Motor neuron (in vitro differentiated cells): ENCODE results near the gene PTGR3. TPM values are rescaled to one million over a fixed set of nuclear protein-coding genes. Genes with fewer than 3 reads are reported as not detected.

ENCODE experiments used
- ATAC-seq, 8 experiments: fragments of 200-7000 bp; cut with Tn5 transposase; replicated peaks in 6 of 8; 2 replicates each; pipeline ENCODE4 v1.8.0; 2021; ENCODE audit warnings: mild to moderate bottlenecking in 8 of 8, moderate library complexity in 8 of 8
- H3K27ac ChIP-seq, 2 donors: fragments of 250-450 bp; sonication (Bioruptor Pico); 2 replicates each; pipeline ENCODE4 v1.9.0; 2021; ENCODE audit warnings: antibody characterized with exemption in 2 of 2, mild to moderate bottlenecking in 2 of 2, moderate library complexity in 1 of 2
- H3K4me1 ChIP-seq, 2 donors: fragments of 250-450 bp; sonication (Bioruptor Pico); replicated peaks in 1 of 2; 2 replicates each; pipeline ENCODE4 v1.6.1; 2021; ENCODE audit warnings: antibody characterized with exemption in 2 of 2, mild to moderate bottlenecking in 2 of 2, moderate library complexity in 1 of 2
- H3K4me3 ChIP-seq, 5 donors: fragments of 250-450 bp; sonication (Bioruptor Pico); 2 replicates each; pipeline ENCODE4 v1.9.0; 2021; ENCODE audit warnings: antibody characterized with exemption in 5 of 5, mild to moderate bottlenecking in 5 of 5, moderate library complexity in 4 of 5
- WGBS, 10 experiments: fragments of 450-650 bp; shearing (Covaris generic); methylation state at CpG; one replicate each; pipeline ENCODE4 v1.0.0; 2022; 5-methylcytosine and 5-hydroxymethylcytosine counted together
- in situ Hi-C, 9 experiments: fragments of 400-800 bp; cut with MboI; loops; one replicate each; pipeline ENCODE4 v1.15.0; 2021; ENCODE audit warnings: low sequenced_read_pairs in 9 of 9, low pct_unique_long_range_greater_than_20kb in 2 of 9; ENCODE audit not compliant: unreplicated experiment in 9 of 9
- total RNA-seq, 8 experiments: library from RNA; unstranded; fragments of 300-600 nt; gene quantifications; 2 replicates each; pipeline versions ENCODE4 v1.2.3 to v1.2.4, GENCODE V29; 2022

The PTGR3 gene
- total RNA-seq, 8 experiments from 2014 or later: 9.0 to 41.9 (median 25.4) TPM

GRCh38 chr18:75247611-75248421 lies 38.9 kb upstream of the PTGR3 start:
- in situ Hi-C loops: no loop called here
- Histone ChIP-seq H3K4me1 (peaks cover 51 to 83% of the 10 kb centered on the region in 2 donors), H3K27ac (no peak overlapping the region), H3K4me3 (peak overlapping the region in 2 of 5 donors; percentile 8 to 16)
- ATAC-seq: peak in 4 of 8 experiments; percentile 33 to 76 (median 64)
- WGBS, 10 experiments: 6 to 82% (median 70%) methylated on average over 1 to 8 of the region's 8 CpGs

GRCh38 chr18:75246721-75247610 lies 38.0 kb upstream of the PTGR3 start:
- peak in 6 of 8 experiments; percentile 13 to 25 (median 18) for ATAC-seq
- in situ Hi-C loops: no loop called here
- Histone ChIP-seq H3K4me3 (peak overlapping the region in 1 of 5 donors; percentile 8), H3K27ac (no peak overlapping the region), H3K4me1 (peaks cover 51 to 75% of the 10 kb centered on the region in 2 donors)
- 16 to 100% (median 70%) methylated on average over 1 to 9 of the region's 10 CpGs for WGBS, 10 experiments

- ATAC-seq: peak in 6 of 8 experiments; percentile 53 to 89 (median 80)
- Histone ChIP-seq H3K4me3 (no peak overlapping the region), H3K27ac (peak overlapping the region in 1 of 2 donors; percentile 60), H3K4me1 (peaks cover 55 to 72% of the 10 kb centered on the region in 2 donors)
- in situ Hi-C loops: no loop called here
- WGBS, 10 experiments: 50 to 100% (median 77%) methylated on average over 2 to 12 of the region's 19 CpGs
Observed at GRCh38 chr18:75244351-75245313, 35.7 kb upstream of the PTGR3 start.

DNA sequence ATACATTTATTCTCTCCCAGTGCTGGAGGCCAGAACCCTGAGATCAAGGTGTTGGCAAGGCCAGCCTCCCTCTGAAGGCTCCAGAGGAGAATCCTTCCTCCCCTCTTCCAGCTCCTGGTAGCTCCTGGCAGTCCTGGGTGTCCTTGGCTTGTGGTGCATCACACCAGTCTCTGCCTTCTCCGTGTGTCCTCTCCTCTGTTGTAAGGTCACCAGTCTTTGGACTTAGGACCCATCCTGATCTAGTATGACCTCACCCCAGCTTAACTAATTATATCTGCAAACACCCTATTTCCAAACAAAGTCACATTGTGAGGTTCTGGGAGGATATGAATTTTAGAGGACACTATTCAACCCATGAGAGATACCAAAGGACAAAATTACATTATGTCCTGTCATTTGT lies 32.8 kb upstream of the PTGR3 start:
- Histone ChIP-seq H3K4me3 (no peak overlapping the region), H3K27ac (no peak overlapping the region), H3K4me1 (peaks cover 35 to 46% of the 10 kb centered on the region in 2 donors)
- no peak for ATAC-seq
- WGBS, 10 experiments: 60 to 100% (median 100%) methylated on average over 1 of the region's 1 CpG; no CpG with 5 or more reads in 5 of the 10 experiments
- in situ Hi-C loops: no loop called here

GRCh38 chr18:75240433-75240832 lies 31.5 kb upstream of the PTGR3 start:
- 95 to 100% (median 100%) methylated on average over 1 to 10 of the region's 10 CpGs; no CpG with 5 or more reads in 3 of the 10 experiments for WGBS, 10 experiments
- H3K4me1 ChIP-seq: peaks cover 30 to 45% of the 10 kb centered on the region in 2 donors
- H3K27ac ChIP-seq: no peak overlapping the region
- no peak for ATAC-seq
- H3K4me3 ChIP-seq: no peak overlapping the region
- in situ Hi-C loops: no loop called here

DNA sequence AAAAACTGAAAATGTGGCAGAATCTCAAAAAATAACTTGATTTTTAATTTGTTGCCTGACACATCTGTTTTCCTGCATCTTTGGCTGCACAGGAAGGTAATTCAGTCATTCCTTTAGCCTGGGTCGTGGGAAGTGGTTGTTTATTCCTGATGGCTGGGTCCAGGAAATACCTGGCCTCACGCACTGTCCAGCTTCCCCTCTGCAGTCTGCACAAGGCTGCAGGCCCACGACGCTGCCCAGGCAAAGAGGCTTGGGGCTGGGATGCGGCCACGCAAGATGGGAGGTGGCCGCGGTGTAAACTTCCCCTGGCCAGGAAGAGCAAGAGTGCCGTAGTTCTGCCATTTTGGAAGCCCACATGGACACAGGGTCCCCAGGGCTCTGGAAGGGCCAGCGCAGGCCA lies 29.8 kb upstream of the PTGR3 start:
- no peak overlapping the region for H3K4me3 ChIP-seq
- H3K4me1 ChIP-seq: peaks cover 30 to 45% of the 10 kb centered on the region in 2 donors
- no peak overlapping the region for H3K27ac ChIP-seq
- in situ Hi-C loops: no loop called here
- no peak for ATAC-seq
- WGBS, 10 experiments: 71 to 100% (median 97%) methylated on average over 1 to 5 of the region's 10 CpGs; no CpG with 5 or more reads in 3 of the 10 experiments

- in situ Hi-C loops: no loop called here
- 80 to 100% (median 100%) methylated on average over 1 to 7 of the region's 13 CpGs; no CpG with 5 or more reads in 5 of the 10 experiments for WGBS, 10 experiments
- H3K4me3 ChIP-seq: no peak overlapping the region
- H3K4me1 ChIP-seq: peaks cover 34 to 48% of the 10 kb centered on the region in 2 donors
- no peak for ATAC-seq
- H3K27ac ChIP-seq: no peak overlapping the region
Observed at GRCh38 chr18:75238100-75238499, 29.2 kb upstream of the PTGR3 start.

DNA sequence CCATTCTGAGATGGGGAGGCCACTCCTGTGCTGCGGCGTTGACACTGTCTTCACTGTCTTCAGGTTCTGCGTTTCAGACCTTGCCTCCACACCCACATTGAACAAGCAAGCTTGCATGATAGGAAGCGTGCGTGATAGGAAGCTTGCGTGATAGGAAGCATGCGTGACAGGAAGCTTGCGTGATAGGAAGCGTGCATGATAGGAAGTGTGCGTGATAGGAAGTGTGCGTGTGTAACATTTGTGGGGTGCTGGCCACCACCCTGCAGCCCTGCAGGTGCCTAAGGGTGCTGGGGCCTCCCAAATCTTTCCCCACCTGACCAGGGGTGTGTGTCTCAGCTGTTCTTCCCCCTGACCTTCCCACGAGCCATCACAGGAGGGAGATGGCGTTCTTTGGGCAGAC lies 27.0 kb upstream of the PTGR3 start:
- H3K27ac ChIP-seq: no peak overlapping the region
- peaks cover 45 to 59% of the 10 kb centered on the region in 2 donors for H3K4me1 ChIP-seq
- H3K4me3 ChIP-seq: no peak overlapping the region
- 89 to 98% (median 93%) methylated on average over 2 to 7 of the region's 13 CpGs; no CpG with 5 or more reads in 3 of the 10 experiments for WGBS, 10 experiments
- no peak for ATAC-seq
- in situ Hi-C loops: no loop called here

- Histone ChIP-seq H3K27ac (no peak overlapping the region), H3K4me1 (peaks cover 53 to 61% of the 10 kb centered on the region in 2 donors), H3K4me3 (no peak overlapping the region)
- peak in 5 of 8 experiments; percentile 36 to 65 (median 47) for ATAC-seq
- 59 to 100% (median 84%) methylated on average over 2 to 12 of the region's 12 CpGs; no CpG with 5 or more reads in 1 of the 10 experiments for WGBS, 10 experiments
- in situ Hi-C loops: no loop called here
Observed at GRCh38 chr18:75234901-75235300, 26.0 kb upstream of the PTGR3 start.

GRCh38 chr18:75231053-75231406 lies 22.1 kb upstream of the PTGR3 start:
- ATAC-seq: no peak
- WGBS, 10 experiments: 86 to 100% (median 100%) methylated on average over 1 of the region's 5 CpGs; no CpG with 5 or more reads in 7 of the 10 experiments
- Histone ChIP-seq H3K4me1 (peaks cover 80 to 90% of the 10 kb centered on the region in 2 donors), H3K4me3 (no peak overlapping the region), H3K27ac (no peak overlapping the region)
- in situ Hi-C loops: no loop called here

DNA sequence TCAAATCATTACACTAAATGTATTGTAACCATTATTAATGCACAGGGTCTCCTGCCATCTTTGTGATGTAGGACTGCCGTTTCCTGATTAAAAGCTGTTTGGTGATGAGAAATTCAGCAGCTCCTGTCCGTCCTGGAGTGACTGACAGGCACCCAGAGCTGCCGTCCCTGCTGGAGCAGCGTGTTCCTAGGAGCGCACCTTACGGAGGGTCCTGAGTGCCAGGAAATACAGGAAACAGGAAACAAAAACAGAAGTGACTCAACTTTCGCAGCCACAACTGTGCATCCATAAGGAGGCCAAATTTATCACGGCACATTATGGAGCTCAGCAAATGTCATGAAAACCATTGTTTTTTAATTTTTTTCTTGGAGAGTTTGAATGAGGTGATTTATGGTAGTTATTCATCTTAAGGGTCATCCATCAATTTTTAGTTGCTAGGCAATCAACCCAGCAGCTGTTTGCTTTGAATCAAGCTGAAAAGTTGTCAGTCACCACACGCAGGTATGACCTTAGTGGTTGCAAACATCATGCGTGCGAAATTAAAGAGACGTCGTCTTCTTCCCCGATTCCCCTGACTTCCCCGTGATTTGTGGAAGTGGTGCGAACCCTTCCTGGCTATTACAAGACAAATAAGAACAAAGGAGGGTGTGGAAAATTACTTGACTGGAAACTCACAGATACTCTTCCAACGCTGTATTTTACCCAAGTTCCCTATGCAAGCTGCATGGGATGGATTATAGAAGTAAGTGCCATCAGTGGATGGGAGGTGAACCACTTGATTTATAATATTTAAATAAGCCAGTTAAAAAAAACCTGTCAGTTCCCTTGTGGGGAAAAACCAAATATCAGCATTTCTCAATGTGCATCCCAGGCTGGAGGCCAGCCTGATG lies 21.5 kb upstream of the PTGR3 start:
- in situ Hi-C loops: no loop called here
- peak in 1 of 8 experiments; percentile 3 for ATAC-seq
- H3K4me1 ChIP-seq: peaks cover 82 to 90% of the 10 kb centered on the region in 2 donors
- 23 to 100% (median 64%) methylated on average over 1 to 15 of the region's 17 CpGs; no CpG with 5 or more reads in 1 of the 10 experiments for WGBS, 10 experiments
- H3K4me3 ChIP-seq: no peak overlapping the region
- H3K27ac ChIP-seq: no peak overlapping the region
